Bronchial epithelial cell (primary cell): Measurements from ENCODE around the gene CACUL1. TPM values are rescaled to one million over a fixed set of nuclear protein-coding genes. Genes with fewer than 3 reads are reported as not detected.

Source experiments
- DNase-seq: peaks from one replicate; pipeline ENCODE4 v3.0.0-alpha.2; 2010; ENCODE audit warnings: low read depth
- FAIRE-seq: peaks from 2 replicates; lab custom pipeline; 2011; peaks lifted over from hg19 to GRCh38; lab: Jason Lieb, UNC
- H3K27me3 ChIP-seq: 2 replicates; pipeline ENCODE4 v1.5.1; 2011; ENCODE audit warnings: low read length; ENCODE audit not compliant: control insufficient read depth, insufficient read depth
- H3K36me3 ChIP-seq: 2 replicates; pipeline ENCODE4 v1.5.1; 2011; ENCODE audit warnings: low read length; ENCODE audit not compliant: control insufficient read depth, insufficient read depth
- H3K4me3 ChIP-seq: 2 replicates; pipeline ENCODE4 v1.5.1; 2011; ENCODE audit warnings: mild to moderate bottlenecking, low read depth, low read length, control low read depth
- total RNA-seq: library from RNA; depleted of rRNA; stranded (reverse); fragments of >200 nt; gene quantifications from 2 replicates; pipeline ENCODE4 v1.2.1, GENCODE V29; 2014
- TF ChIP-seq, protein P1 (sequence below): IDR thresholded peaks from 2 replicates; pipeline ENCODE4 v1.5.1; 2011; ENCODE audit warnings: mild to moderate bottlenecking, moderate library complexity, low read length, control low read depth, inconsistent platforms; ENCODE audit not compliant: insufficient read depth, severe bottlenecking

The CACUL1 gene
- total RNA-seq, 1 donor from 2014 or later: 18.2 TPM

DNA sequence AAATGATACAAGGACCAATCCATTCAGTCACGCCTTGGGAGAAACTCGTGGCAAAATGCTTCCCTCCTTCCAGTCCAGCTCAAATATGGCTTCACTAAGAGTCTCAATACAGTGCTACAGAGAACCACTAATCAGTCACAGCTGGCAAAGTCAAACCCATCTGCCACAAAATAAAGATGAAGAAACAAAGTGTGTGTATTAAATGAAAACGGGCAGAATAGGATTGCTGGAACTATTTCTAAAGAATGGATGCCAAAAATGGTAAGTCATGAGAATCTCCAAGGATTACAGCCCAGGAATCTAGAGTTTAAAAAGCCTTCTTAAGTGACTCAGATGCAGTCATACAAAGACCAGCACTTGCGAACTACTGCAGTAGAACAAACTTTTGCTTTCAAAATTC is 61.9 kb downstream of the CACUL1 start:
- DNase-seq (peak; percentile 68), FAIRE-seq (no peak)
- TF ChIP-seq, protein P1, sequence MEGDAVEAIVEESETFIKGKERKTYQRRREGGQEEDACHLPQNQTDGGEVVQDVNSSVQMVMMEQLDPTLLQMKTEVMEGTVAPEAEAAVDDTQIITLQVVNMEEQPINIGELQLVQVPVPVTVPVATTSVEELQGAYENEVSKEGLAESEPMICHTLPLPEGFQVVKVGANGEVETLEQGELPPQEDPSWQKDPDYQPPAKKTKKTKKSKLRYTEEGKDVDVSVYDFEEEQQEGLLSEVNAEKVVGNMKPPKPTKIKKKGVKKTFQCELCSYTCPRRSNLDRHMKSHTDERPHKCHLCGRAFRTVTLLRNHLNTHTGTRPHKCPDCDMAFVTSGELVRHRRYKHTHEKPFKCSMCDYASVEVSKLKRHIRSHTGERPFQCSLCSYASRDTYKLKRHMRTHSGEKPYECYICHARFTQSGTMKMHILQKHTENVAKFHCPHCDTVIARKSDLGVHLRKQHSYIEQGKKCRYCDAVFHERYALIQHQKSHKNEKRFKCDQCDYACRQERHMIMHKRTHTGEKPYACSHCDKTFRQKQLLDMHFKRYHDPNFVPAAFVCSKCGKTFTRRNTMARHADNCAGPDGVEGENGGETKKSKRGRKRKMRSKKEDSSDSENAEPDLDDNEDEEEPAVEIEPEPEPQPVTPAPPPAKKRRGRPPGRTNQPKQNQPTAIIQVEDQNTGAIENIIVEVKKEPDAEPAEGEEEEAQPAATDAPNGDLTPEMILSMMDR: no peak
- Histone ChIP-seq H3K27me3 (no peaks in the 10 kb centered on the region), H3K4me3 (no peak overlapping the region), H3K36me3 (peaks cover 2% of the 10 kb centered on the region)

DNA sequence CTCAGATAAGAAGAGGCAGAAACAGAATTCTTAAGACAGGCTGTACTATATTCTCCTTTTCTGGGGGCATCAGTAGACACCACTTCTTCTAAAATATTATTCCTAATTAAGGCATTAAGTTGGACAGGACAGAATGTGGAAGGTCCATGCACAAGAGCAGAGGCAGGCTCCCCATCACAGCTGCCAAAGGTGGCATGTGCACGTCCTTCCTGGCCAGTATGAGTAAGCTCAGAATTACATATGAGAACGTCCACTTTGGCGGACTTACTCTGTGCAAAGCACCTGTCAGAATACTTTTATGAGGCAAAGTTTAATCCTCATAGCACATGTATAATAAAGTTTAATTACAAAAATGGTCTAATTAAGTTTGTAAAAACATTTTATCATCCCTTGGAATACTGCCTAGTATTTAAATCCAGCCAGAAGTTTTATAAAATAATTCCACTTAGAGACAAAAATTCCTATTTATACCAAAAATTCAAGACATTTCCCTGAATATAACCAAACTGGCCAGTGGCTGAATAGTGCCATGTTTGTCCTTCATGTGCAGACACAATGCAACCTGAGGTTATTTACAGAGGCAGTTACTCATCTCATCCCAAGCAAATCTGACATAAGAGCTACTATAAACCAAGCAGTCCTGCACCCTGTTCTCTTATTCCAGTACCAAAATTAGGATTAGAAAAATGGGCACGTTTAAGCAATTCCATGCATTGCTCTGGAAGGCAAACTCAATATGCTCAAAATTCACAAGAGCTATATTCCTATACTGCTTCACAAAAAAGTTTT is 65.5 kb downstream of the CACUL1 start:
- no peak for DNase-seq
- Histone ChIP-seq H3K36me3 (peaks cover 5% of the 10 kb centered on the region), H3K4me3 (no peak overlapping the region), H3K27me3 (no peaks in the 10 kb centered on the region)
- no peak for FAIRE-seq
- TF ChIP-seq, protein P1: no peak

DNA sequence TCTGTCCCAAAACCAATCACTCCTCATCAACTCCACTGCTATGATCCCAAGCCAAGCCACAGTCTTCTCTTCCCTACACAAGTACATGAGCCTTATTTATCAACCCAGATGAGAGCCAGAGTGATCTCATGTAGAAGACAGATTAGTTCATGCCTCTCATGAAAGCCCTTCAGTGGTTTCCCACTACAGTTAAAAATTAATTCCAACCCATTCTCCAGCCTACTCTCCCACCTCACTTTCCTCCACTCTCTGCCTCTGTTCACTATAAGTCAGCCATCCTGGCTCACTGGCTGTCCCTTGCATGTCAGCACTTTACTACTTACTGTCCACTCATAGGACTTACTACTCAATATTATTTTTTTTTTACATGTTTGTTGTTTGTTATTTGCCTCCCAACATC is 67.3 kb downstream of the CACUL1 start:
- Histone ChIP-seq H3K4me3 (no peak overlapping the region), H3K27me3 (no peaks in the 10 kb centered on the region), H3K36me3 (peaks cover 5% of the 10 kb centered on the region)
- TF ChIP-seq, protein P1: no peak
- no peak for DNase-seq
- FAIRE-seq: no peak

GRCh38 chr10:118682533-118682932 is 72.2 kb downstream of the CACUL1 start:
- peaks cover 3% of the 10 kb centered on the region for H3K36me3 ChIP-seq
- H3K4me3 ChIP-seq: no peak overlapping the region
- DNase-seq: no peak
- TF ChIP-seq, protein P1: no peak
- no peak for FAIRE-seq
- H3K27me3 ChIP-seq: no peaks in the 10 kb centered on the region

GRCh38 chr10:118680197-118680596 is 74.6 kb downstream of the CACUL1 start:
- FAIRE-seq: no peak
- TF ChIP-seq, protein P1: no peak
- DNase-seq: no peak
- H3K27me3 ChIP-seq: no peaks in the 10 kb centered on the region
- H3K36me3 ChIP-seq: no peaks in the 10 kb centered on the region
- H3K4me3 ChIP-seq: no peak overlapping the region
